T-helper 1 cell treated with Interleukin-12 subunit alpha and Interleukin-12 subunit beta and Interleukin-4 antibody, amounts not matched to agents 30 μg/mL and 1 μg/mL, for 36 hours (primary cell): ENCODE measurements around the gene DDX47.

Experiments
- H3K27ac Mint-ChIP-seq: one replicate; pipeline ENCODE4 v1.8.0; 2021; ENCODE audit warnings: mild to moderate bottlenecking, mixed read lengths
- H3K27me3 Mint-ChIP-seq: one replicate; pipeline ENCODE4 v1.8.0; 2021; ENCODE audit warnings: low read depth, mixed read lengths
- H3K36me3 Mint-ChIP-seq: one replicate; pipeline ENCODE4 v1.8.0; 2021; ENCODE audit warnings: low read depth, mixed read lengths
- H3K4me1 Mint-ChIP-seq: one replicate; pipeline ENCODE4 v1.8.0; 2021; ENCODE audit warnings: low read depth, mixed read lengths
- H3K4me3 Mint-ChIP-seq: one replicate; pipeline ENCODE4 v1.8.0; 2021; ENCODE audit warnings: mild to moderate bottlenecking, moderate library complexity, mixed read lengths
- H3K9me3 Mint-ChIP-seq: one replicate; pipeline ENCODE4 v1.8.0; 2021; ENCODE audit warnings: mixed read lengths

Gene DDX47

DNA sequence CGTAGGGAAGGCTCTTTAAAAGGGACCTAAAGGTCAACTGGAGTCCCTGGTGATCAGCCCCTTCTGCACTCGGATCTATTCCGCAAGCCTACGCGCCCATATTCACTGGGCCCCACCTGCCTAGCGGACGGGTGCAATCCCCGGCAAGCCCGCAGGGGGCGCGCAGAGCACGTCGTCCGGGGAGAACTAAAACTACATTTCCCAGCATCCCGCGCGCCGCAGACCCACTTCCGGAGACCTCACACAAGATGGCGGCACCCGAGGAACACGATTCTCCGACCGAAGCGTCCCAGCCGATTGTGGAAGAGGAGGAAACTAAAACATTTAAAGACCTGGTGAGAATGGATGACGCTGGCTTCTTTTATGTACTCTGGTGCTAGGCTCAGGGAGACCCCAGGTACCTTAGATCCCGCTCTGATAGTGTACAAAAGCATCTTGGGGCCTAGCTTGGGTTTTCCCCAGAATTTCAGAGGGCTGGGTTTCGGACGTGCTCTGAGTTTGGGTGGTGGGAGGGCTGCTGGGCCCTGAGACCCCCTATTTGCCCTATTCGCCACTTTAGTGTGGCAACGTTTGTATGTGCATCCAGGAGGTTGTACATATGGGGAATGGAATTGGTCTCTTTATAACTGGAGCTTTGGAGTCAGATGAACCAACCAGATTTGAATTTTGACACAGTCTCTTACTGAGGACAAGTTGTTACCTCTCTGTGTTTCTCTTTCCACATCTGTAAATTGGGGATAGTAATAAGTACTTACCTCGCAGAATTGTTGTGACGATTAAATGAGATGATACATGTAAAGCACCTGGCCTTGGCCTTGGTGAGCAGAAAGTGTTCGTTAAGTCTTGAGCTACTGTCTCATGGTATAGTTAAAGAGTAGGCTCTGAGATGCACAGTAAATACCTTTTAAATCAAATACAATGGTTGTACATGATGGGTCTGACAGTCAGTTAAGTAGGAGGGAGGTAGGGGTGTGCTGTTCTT, at the start of gene DDX47:
Gene DDX47 (plus strand): TSS at position 227 of the 982 bp plus-strand sequence. CDS start 22 bp downstream, at position 249.
- H3K9me3 Mint-ChIP-seq = no peaks in the 10 kb centered on the region
- H3K4me1 Mint-ChIP-seq = peaks cover 53% of the 10 kb centered on the region
- H3K4me3 Mint-ChIP-seq = peak within 1 kb of the TSS; percentile 92
- H3K36me3 Mint-ChIP-seq = peaks cover 27% of the 10 kb centered on the region
- H3K27me3 Mint-ChIP-seq = no peaks in the 10 kb centered on the region
- peak within 1 kb of the TSS; percentile 92 for H3K27ac Mint-ChIP-seq

DNA sequence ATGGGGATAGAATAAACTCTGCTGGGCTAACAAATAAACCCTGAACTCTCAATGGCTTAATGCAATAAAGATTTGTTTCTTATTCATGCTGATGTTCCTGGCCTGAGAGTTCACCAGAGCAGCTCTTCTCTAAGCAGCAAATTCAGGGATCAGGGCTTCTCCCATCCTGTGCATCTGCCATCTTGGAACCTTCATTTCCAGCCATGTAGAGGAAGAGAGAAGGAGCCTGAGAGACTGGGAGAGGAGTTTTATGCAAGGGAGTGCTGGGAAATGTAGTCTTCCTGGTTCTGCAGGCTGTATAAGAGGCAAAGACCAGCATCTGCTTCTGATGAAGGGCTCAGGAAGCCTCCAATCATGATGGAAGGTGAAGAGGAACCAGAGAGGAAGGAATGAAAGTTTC, 48.3 kb upstream of the DDX47 start:
- Mint-ChIP-seq H3K27me3 (no peaks in the 10 kb centered on the region), H3K4me1 (no peaks in the 10 kb centered on the region), H3K4me3 (no peak overlapping the region), H3K36me3 (peaks cover 23% of the 10 kb centered on the region), H3K27ac (no peak overlapping the region), H3K9me3 (peaks cover 16% of the 10 kb centered on the region)

DNA sequence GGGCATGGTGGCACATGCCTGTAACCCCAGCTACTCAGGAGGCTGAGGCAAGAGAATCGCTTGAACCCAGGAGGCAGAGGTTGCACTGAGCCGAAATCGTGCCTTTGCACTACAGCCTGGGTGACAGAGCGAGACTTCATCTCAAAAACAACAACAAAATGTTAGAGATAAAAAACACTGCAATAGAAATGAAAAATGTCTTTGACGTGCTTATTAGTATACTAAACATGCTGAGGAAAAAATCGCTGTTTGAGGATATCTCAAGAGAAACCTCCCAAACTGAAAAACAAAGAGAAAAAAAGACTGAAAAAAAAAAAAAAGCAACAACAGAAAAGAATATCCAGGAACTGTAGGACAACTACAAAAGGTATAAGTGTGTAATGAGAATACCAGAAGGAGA, 42.9 kb upstream of the DDX47 start:
- H3K27me3 Mint-ChIP-seq = peaks cover 6% of the 10 kb centered on the region
- H3K27ac Mint-ChIP-seq = no peak overlapping the region
- no peaks in the 10 kb centered on the region for H3K4me1 Mint-ChIP-seq
- peaks cover 29% of the 10 kb centered on the region for H3K9me3 Mint-ChIP-seq
- H3K36me3 Mint-ChIP-seq = peaks cover 23% of the 10 kb centered on the region
- H3K4me3 Mint-ChIP-seq = no peak overlapping the region

DNA sequence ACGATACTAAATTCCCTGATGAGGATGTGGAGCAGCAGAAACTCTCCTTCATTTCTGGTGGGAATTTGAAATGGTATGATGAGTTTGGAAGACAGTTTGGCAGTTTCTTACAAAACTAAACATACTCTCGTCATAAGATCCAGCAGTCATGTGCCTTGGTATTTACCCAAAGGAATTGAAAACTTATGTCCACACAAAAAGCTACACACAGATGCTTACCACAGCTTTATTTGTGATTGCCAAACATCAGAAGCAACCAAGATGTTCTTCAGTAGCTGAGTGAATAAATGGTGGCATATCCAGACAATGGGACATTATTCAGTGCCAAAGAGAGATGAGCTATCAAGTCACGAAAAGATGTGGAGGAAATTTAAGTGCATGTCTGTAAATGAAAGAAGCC, 38.4 kb upstream of the DDX47 start:
- Mint-ChIP-seq H3K27ac (no peak overlapping the region), H3K9me3 (peaks cover 16% of the 10 kb centered on the region), H3K4me3 (no peak overlapping the region), H3K27me3 (peaks cover 6% of the 10 kb centered on the region), H3K4me1 (no peaks in the 10 kb centered on the region), H3K36me3 (peaks cover 12% of the 10 kb centered on the region)

DNA sequence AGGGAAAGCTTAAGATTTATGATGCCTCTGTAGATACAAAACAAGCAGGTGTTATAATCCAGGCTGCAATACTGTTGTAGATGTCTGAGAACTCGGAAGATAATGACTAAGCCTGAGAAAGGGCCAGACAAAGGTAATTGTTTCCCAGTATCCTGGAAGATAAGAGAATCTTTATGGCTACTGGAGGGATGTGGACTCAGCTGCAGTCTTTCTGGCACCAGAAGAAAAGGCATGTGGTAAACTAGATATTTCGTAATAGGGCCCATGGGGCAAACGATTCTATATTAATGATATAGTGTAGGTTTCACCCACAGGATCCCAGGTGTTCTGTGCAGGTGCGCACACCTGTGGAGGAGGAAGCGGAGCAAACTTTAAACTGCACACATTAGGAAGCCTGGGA, 36.9 kb upstream of the DDX47 start:
- Mint-ChIP-seq H3K27ac (no peak overlapping the region), H3K4me3 (no peak overlapping the region), H3K9me3 (peaks cover 6% of the 10 kb centered on the region), H3K36me3 (peaks cover 8% of the 10 kb centered on the region), H3K4me1 (no peaks in the 10 kb centered on the region), H3K27me3 (peaks cover 6% of the 10 kb centered on the region)

DNA sequence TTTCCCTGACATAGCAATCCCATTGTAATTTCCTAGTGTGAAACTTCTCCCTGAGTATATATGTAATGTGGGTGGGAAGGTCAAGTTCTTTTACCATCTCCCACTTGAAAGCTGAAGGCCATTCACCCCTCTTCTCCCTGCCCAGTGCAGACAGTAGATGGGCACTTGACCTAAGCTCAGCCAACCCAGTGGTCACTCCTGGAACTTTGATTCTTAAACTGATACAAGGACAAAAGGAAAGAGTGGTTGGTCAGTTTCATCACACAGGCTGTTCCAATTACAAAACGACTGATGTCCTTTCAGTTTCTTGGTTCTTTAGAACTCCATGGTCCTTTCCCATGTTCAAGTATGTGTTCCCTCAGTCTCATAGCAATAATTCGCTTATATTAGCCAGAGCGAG, 36.1 kb upstream of the DDX47 start:
- Mint-ChIP-seq H3K4me1 (no peaks in the 10 kb centered on the region), H3K27ac (no peak overlapping the region), H3K36me3 (peaks cover 8% of the 10 kb centered on the region), H3K9me3 (peaks cover 6% of the 10 kb centered on the region), H3K27me3 (peaks cover 6% of the 10 kb centered on the region), H3K4me3 (no peak overlapping the region)

DNA sequence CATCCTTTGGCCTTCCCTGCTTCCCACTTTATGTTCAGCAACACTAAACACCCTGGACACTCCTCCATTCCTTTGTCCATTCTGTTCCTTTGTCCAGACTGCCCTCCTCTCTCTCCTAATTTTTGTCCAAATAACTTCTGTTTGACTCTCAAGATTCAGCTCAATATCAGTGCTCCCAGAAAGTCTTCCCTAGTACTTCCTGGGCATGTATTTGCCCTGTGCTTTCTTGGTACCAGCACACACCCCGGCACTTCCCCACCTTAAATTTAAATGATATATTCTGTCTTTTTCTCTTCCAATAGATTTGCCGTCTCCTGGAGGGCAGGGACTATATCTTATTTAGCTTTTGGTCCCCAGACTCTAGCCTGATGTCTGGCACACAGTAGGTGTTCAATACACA, 34.1 kb upstream of the DDX47 start:
- H3K4me3 Mint-ChIP-seq = no peak overlapping the region

DNA sequence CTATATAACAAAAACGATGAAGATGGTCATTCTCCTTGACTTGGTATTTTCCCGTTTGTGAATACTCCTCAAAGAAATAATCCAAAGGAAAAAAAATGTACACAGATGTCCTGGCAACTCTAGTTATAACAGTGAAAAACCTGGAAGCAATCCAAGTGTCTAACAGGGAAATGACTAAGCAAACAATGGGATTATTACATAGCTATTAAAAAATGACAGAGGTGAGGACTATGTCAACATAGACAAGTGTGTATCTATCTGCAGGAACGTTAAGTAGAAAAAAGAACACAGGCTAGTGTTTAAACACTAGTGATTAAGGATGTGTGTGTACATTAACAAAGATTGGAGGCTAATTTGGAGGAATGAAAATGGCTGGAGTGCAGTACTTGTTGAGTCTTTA, 33.6 kb upstream of the DDX47 start:
- no peaks in the 10 kb centered on the region for H3K27me3 Mint-ChIP-seq
- peaks cover 1% of the 10 kb centered on the region for H3K4me1 Mint-ChIP-seq
- peaks cover 6% of the 10 kb centered on the region for H3K36me3 Mint-ChIP-seq
- no peak overlapping the region for H3K4me3 Mint-ChIP-seq
- H3K27ac Mint-ChIP-seq = no peak overlapping the region
- H3K9me3 Mint-ChIP-seq = no peaks in the 10 kb centered on the region

More for the DNA sequence above, 34.1 kb upstream of the DDX47 start:
- no peak overlapping the region for H3K27ac Mint-ChIP-seq
- no peaks in the 10 kb centered on the region for H3K9me3 Mint-ChIP-seq
- H3K4me1 Mint-ChIP-seq = no peaks in the 10 kb centered on the region
- H3K27me3 Mint-ChIP-seq = no peaks in the 10 kb centered on the region
- peaks cover 7% of the 10 kb centered on the region for H3K36me3 Mint-ChIP-seq

DNA sequence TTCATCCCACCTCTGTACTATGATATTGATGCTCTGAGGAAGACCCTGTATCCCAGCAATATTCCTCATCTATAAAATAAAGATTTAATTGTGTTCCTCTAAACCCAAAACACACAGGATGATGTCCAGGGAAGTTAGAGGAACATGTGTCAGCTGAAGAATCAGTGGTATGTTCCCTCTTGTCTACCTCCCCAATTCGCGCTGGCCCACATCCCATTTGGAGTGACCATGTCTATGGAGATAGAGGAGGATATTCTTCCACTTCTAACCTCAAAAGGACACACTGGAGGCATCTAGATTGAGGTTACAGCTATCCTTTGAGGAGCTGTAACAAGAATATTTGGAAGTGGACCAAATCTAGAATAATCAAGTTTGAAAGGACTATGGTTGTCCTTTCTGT, 29.0 kb upstream of the DDX47 start:
- no peak overlapping the region for H3K27ac Mint-ChIP-seq
- H3K4me1 Mint-ChIP-seq = peaks cover 28% of the 10 kb centered on the region
- H3K36me3 Mint-ChIP-seq = peaks cover 7% of the 10 kb centered on the region
- no peak overlapping the region for H3K4me3 Mint-ChIP-seq
- no peaks in the 10 kb centered on the region for H3K9me3 Mint-ChIP-seq
- no peaks in the 10 kb centered on the region for H3K27me3 Mint-ChIP-seq

DNA sequence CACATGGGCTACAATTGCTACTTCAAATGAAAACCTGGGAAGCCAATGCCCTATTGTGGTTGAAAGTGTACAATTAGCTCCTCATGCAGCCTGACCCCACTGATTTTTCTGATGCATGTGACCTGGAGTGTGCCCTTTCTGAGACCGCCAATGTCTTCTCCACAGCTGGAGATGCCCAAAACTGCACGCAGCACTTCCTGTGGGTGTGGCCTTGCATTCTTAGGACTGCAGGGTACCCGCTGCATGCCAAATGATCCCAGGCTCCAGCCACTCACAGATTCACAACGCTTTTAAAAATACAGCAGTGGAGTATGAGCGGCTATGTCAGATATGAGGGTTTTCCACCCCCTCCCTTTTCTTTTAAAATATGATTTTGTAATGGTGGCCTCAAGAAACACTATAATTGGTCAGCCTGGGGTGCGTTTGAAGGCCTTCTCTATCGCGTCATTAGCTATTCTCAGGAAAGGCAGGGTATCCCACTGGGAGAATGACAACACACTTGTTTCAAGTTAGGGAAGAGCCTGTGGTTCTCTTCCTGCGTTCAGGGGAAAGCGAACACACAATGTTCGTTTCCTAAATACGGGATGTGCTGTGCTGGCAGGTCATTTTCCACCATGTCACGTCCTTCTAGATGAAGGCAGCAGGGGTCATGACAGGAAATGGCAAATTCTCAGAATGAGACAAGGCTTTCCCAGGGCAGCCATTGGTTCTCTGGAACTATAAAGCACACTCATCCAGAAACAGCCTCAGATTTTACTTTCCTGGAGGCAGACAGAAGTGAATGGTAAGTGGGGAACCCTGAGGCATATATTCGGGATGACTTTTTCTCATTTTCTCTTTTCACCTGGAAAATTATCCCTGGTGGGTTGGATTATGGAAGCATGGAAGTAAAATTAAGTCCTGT, 28.0 kb upstream of the DDX47 start, which contains the start of gene APOLD1:
Gene APOLD1 (plus strand): TSS at position 749 of the 904 bp plus-strand sequence. CDS start 33 bp downstream, at position 782.
- Mint-ChIP-seq H3K36me3 (peaks cover 7% of the 10 kb centered on the region), H3K27ac (peak within 1 kb of the TSS; percentile 55), H3K27me3 (no peaks in the 10 kb centered on the region), H3K9me3 (no peaks in the 10 kb centered on the region), H3K4me3 (peak within 1 kb of the TSS; percentile 83), H3K4me1 (peaks cover 30% of the 10 kb centered on the region)

DNA sequence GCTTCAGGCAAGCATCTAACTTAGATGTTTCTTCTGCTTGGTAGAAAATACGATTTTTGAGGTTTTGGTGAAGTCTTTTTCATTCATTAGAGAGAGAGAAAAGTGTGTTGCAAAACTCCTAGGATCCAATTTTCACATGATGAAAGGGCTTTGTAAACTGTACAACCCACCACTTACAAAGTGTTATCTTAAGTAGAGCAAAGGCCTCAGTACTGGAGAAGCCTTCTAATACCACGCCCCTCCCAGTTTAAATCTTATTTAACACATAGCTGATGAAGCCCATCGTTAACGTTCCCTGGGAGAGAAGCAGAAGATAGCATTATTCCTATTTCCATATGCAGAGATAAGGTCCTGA, 26.8 kb upstream of the DDX47 start:
- Mint-ChIP-seq H3K9me3 (no peaks in the 10 kb centered on the region), H3K27ac (peak overlapping the region; percentile 55), H3K27me3 (no peaks in the 10 kb centered on the region), H3K36me3 (peaks cover 7% of the 10 kb centered on the region), H3K4me3 (peak overlapping the region; percentile 83), H3K4me1 (peaks cover 30% of the 10 kb centered on the region)

DNA sequence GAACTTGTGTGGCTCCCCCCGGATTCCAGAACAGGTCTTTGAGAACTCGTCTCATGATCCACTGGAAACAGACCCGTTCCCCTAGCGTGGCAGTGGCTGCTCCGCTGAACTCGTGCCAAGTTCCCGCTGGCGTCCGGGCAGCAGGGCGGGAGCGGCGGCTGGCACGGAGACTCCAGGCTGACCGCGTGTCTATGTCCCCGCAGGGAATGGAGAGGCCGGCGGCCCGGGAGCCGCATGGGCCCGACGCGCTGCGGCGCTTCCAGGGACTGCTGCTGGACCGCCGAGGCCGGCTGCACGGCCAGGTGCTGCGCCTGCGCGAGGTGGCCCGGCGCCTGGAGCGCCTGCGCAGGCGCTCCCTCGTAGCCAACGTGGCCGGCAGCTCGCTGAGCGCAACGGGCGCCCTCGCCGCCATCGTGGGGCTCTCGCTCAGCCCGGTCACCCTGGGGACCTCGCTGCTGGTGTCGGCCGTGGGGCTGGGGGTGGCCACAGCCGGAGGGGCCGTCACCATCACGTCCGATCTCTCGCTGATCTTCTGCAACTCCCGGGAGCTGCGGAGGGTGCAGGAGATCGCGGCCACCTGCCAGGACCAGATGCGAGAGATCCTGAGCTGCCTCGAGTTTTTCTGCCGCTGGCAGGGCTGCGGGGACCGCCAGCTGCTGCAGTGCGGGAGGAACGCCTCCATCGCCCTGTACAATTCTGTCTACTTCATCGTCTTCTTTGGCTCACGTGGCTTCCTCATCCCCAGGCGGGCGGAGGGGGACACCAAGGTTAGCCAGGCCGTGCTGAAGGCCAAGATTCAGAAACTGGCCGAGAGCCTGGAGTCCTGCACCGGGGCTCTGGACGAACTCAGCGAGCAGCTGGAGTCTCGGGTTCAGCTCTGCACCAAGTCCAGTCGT, 26.2 kb upstream of the DDX47 start:
- Mint-ChIP-seq H3K4me1 (peaks cover 30% of the 10 kb centered on the region), H3K27ac (peak overlapping the region; percentile 85), H3K36me3 (peaks cover 7% of the 10 kb centered on the region), H3K27me3 (no peaks in the 10 kb centered on the region), H3K4me3 (peak overlapping the region; percentile 83), H3K9me3 (no peaks in the 10 kb centered on the region)

DNA sequence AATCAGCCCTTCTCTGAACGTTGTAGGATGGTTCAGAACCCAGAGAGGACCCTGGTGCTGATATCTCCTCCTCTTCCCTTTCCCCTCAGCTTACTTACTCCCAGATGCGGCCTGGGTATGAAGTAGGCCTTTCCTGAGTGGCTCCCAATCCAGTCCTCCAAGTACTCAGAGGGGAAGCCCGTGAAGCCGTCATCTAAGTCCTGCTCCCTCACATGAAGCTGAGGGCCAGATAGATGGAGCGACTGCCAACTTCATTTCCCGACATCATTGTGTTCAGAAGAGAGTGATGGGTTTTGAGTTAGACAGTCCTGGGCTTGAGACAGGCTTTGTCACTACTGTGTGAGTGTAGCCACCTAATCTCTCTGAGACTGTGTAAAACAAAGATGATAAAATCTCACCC, 25.0 kb upstream of the DDX47 start:
- H3K4me3 Mint-ChIP-seq = peak overlapping the region; percentile 83

More for the DNA sequence above, 25.0 kb upstream of the DDX47 start:
- Mint-ChIP-seq H3K27ac (peak overlapping the region; percentile 80), H3K27me3 (no peaks in the 10 kb centered on the region), H3K36me3 (peaks cover 3% of the 10 kb centered on the region), H3K9me3 (no peaks in the 10 kb centered on the region), H3K4me1 (peaks cover 30% of the 10 kb centered on the region)
